Diencephalon (tissue), 1 donor: Measurements from ENCODE around the gene OVAAL. TPM values are rescaled to one million over a fixed set of nuclear protein-coding genes. Genes with fewer than 3 reads are reported as not detected.

Source experiments
- small RNA-seq: library from RNA; depleted of rRNA; stranded (forward); fragments of <200 nt; gene quantifications from one replicate; pipeline ENCODE3, GENCODE V24; 2014
- total RNA-seq: library from RNA; depleted of rRNA; stranded (reverse); fragments of >200 nt; gene quantifications from one replicate; pipeline ENCODE4 v1.2.3, GENCODE V29; 2014

Gene OVAAL
- total RNA-seq: not detected

DNA sequence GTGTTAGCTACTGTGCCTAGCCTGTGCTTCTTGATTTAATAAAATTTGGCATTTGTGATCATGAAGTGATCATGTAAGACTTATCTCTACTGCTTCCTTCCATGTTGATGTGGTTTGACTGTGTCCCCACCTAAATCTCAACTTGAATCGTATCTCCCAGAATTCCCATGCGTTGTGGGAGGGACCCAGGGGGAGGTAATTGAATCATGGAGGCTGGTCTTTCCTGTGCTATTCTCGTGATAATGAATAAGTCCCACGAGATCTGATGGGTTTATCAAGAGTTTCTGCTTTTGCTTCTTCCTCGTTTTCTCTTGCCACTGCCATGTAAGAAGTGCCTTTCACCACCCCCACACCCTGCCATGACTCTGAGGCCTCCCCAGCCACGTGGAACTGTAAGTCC, at the start of gene OVAAL:
OVAAL (plus strand) TSS at position 301 of the 400 bp plus-strand sequence.

Small RNAs within 50 kb of the gene (small RNA-seq; reads per million reads assigned to genes)
- not detected for gene RF00019

Other genes starting within 250 kb of the OVAAL start
- gene ACBD6, start 56.4 kb upstream of the OVAAL start, total RNA-seq: 55.1 TPM
- gene XPR1, start 73.1 kb downstream of the OVAAL start, total RNA-seq: 315 TPM